GM12878 (cell line): Measurements from ENCODE around the gene ERC2. TPM values are rescaled to one million over a fixed set of nuclear protein-coding genes. Genes with fewer than 3 reads are reported as not detected.

Source experiments
- ATAC-seq: fragments of 200-7000 bp; cut with Tn5 transposase; 3 replicates; pipeline ENCODE4 v1.9.1; 2020; ENCODE audit warnings: mild to moderate bottlenecking, moderate library complexity
- BruUV-seq: library from RNA; stranded (reverse); fragments of 400-500 nt; replicated peaks from 2 replicates; lab custom pipeline; 2021; lab: Mats Ljungman, UMichigan
- CTCF ChIA-PET: fragments of 300-600 bp; sonication (Branson Sonifier 250); formaldehyde crosslinking; extraction: SDS; loops from one replicate; lab custom pipeline; 2021; ENCODE audit warnings: inconsistent platforms; lab: Yijun Ruan, JAX
- POLR2A ChIA-PET: fragments of 350-600 bp; formaldehyde crosslinking; extraction: SDS; loops from one replicate; lab custom pipeline; 2021; ENCODE audit warnings: inconsistent platforms; lab: Charles Lee
- RAD21 ChIA-PET: fragments of 300-600 bp; sonication (Branson Sonifier 250); formaldehyde crosslinking; loops from one replicate; lab custom pipeline; 2023; ENCODE audit warnings: antibody characterized with exemption; ENCODE audit not compliant: unreplicated experiment; lab: Charles Lee
- SMC1A ChIA-PET: fragments of 300-600 bp; sonication (Branson Sonifier 250); formaldehyde crosslinking; loops from one replicate; lab custom pipeline; 2023; ENCODE audit not compliant: unreplicated experiment, uncharacterized antibody; lab: Charles Lee
- DNase-seq: peaks from one replicate; pipeline ENCODE4 v3.0.0-alpha.2; 2011; ENCODE audit warnings: low read depth, low spot score
- FAIRE-seq: peaks from 3 replicates; lab custom pipeline; 2011; peaks lifted over from hg19 to GRCh38; lab: Jason Lieb, UNC
- H2AFZ ChIP-seq: 2 replicates; pipeline ENCODE4 v1.6.0; 2011; ENCODE audit warnings: low read depth, low read length, control low read depth; ENCODE audit not compliant: control insufficient read depth
- H3K27ac ChIP-seq: 2 replicates; pipeline ENCODE4 v1.5.1; 2011; ENCODE audit warnings: control low read depth; ENCODE audit not compliant: control insufficient read depth, insufficient read depth
- H3K27me3 ChIP-seq, 2 experiments: replicated peaks in 1 of 2; 2 replicates each; pipeline versions ENCODE4 v1.6.0 to v1.6.1; 2011; ENCODE audit warnings: low read length in 1 of 2; ENCODE audit not compliant: control insufficient read depth in 2 of 2, insufficient read depth in 2 of 2
- H3K36me3 ChIP-seq, 2 experiments: 2 replicates each; pipeline ENCODE4 v1.5.1; 2011; ENCODE audit warnings: low read length in 1 of 2; ENCODE audit not compliant: control insufficient read depth in 2 of 2, insufficient read depth in 2 of 2
- H3K4me1 ChIP-seq: 2 replicates; pipeline ENCODE4 v1.6.1; 2011; ENCODE audit warnings: mild to moderate bottlenecking, low read length, moderate library complexity, mixed read lengths; ENCODE audit not compliant: control insufficient read depth, insufficient read depth
- H3K4me2 ChIP-seq: 2 replicates; pipeline ENCODE4 v1.6.0; 2011; ENCODE audit warnings: control low read depth; ENCODE audit not compliant: control insufficient read depth, insufficient read depth
- H3K4me3 ChIP-seq: fragments of 200-600 bp; sonication (generic); 2 replicates; pipeline ENCODE4 v1.5.1; 2016
- H3K79me2 ChIP-seq: 2 replicates; pipeline ENCODE4 v1.6.0; 2011; ENCODE audit warnings: low read length; ENCODE audit not compliant: control insufficient read depth, insufficient read depth
- H3K9ac ChIP-seq: 2 replicates; pipeline ENCODE4 v1.8.0; 2011; ENCODE audit warnings: low read length, control low read depth, mixed read lengths; ENCODE audit not compliant: control insufficient read depth, insufficient read depth
- H3K9me3 ChIP-seq: replicated peaks from 3 replicates; pipeline ENCODE4 v1.5.1; 2011; ENCODE audit warnings: mild to moderate bottlenecking, low read length; ENCODE audit not compliant: control insufficient read depth, insufficient read depth
- H4K20me1 ChIP-seq: 2 replicates; pipeline ENCODE4 v1.6.0; 2011; ENCODE audit not compliant: control insufficient read depth, insufficient read depth
- EED ChIP-seq: sonication (generic); IDR thresholded peaks from 2 replicates; pipeline ENCODE4 v1.6.1; 2016; ENCODE audit warnings: antibody characterized with exemption, low read depth
- FOXK2 ChIP-seq: fragments of 450-650 bp; IDR thresholded peaks from 2 replicates; pipeline ENCODE4 v1.6.1; 2017; ENCODE audit warnings: mild to moderate bottlenecking, moderate library complexity
- KAT2A ChIP-seq: conservative IDR thresholded peaks from 2 replicates; pipeline ENCODE4 v1.6.1; 2011; ENCODE audit warnings: low read depth, low read length; ENCODE audit not compliant: control insufficient read depth
- MYC ChIP-seq: IDR thresholded peaks from 2 replicates; pipeline ENCODE4 v1.6.1; 2011; ENCODE audit warnings: mild to moderate bottlenecking, low read length, moderate library complexity, inconsistent platforms; ENCODE audit not compliant: insufficient read depth, insufficient replicate concordance, insufficient read length, severe bottlenecking
- PAX5 ChIP-seq: IDR thresholded peaks from 2 replicates; pipeline ENCODE4 v1.6.1; 2011; ENCODE audit warnings: low read depth, low read length, borderline replicate concordance
- RELA ChIP-seq: fragments of 450-650 bp; IDR thresholded peaks from 2 replicates; pipeline ENCODE4 v1.8.0; 2014; ENCODE audit warnings: borderline replicate concordance; ENCODE audit not compliant: partially characterized antibody
- RUNX3 ChIP-seq: IDR thresholded peaks from 2 replicates; pipeline ENCODE4 v1.6.1; 2012; ENCODE audit warnings: low read length, inconsistent platforms
- SMAD1 ChIP-seq: fragments of 450-650 bp; IDR thresholded peaks from 2 replicates; pipeline ENCODE4 v1.6.1; 2018; ENCODE audit warnings: mild to moderate bottlenecking, low read depth; ENCODE audit not compliant: partially characterized antibody
- SMC3 ChIP-seq: IDR thresholded peaks from 2 replicates; pipeline ENCODE4 v1.6.1; 2011; ENCODE audit warnings: low read length, improper control_type of control experiment, borderline replicate concordance
- STAT3 ChIP-seq: IDR thresholded peaks from 2 replicates; pipeline ENCODE4 v1.6.1; 2011; ENCODE audit warnings: low read depth, low read length, improper control_type of control experiment
- ZNF207 ChIP-seq: fragments of 450-650 bp; IDR thresholded peaks from 2 replicates; pipeline ENCODE4 v1.6.1; 2014; ENCODE audit warnings: antibody characterized with exemption, mild to moderate bottlenecking, borderline replicate concordance
- WGBS: methylation state at CpG from one replicate; pipeline ENCODE4 v1.1.6; 2016; ENCODE audit warnings: low lambda C conversion rate; ENCODE audit not compliant: insufficient replicate concordance, insufficient coverage; ENCODE audit errors: missing lambda C conversion rate; 5-methylcytosine and 5-hydroxymethylcytosine counted together
- in situ Hi-C: fragments of 300-500 bp; cut with MboI; formaldehyde crosslinking; loops from 9 replicates; pipeline ENCODE4 v1.14.3; 2018; ENCODE audit warnings: mixed read lengths
- intact Hi-C: fragments of 100-400 bp; cut with micrococcal nuclease; formaldehyde crosslinking; loops from one replicate; pipeline ENCODE4 v1.14.2; 2022; ENCODE audit not compliant: unreplicated experiment
- polyA plus RNA-seq, 11 experiments: library from polyadenylated mRNA; depleted of rRNA in 4 of 11; unstranded in 6 of 11; stranded (reverse) in 5 of 11; fragments of >200 nt; fragmentation: Nextera tagmentation in 4 of 11; fragmentation: Illumina TruSeq in 1 of 11; extraction: Ambion mirVana in 4 of 11; extraction: Trizol in 1 of 11; gene quantifications; 1 replicate in 1 of 11; 2 replicates in 10 of 11; pipeline versions ENCODE4 v1.2.1 to v1.2.3, GENCODE V29; 2011 to 2016; ENCODE audit warnings: inconsistent platforms in 2 of 11, missing spikeins in 2 of 11, low read depth in 1 of 11
- total RNA-seq, 4 experiments: library from RNA; depleted of rRNA in 3 of 4; stranded (reverse); fragments of >200 nt in 3 of 4; fragmentation: Illumina TruSeq in 1 of 4; extraction: Trizol in 1 of 4; gene quantifications; 2 replicates each; pipeline versions ENCODE4 v1.2.1 to v1.2.3, GENCODE V29; 2013 to 2021

ERC2 gene
- total and polyA plus RNA-seq, 10 of the 15 experiments (the other 5 are each of a cell fraction or from before 2014, with no cell fraction given), result 0.06 to 1.4 (median 0.12) TPM; not detected in 3

DNA sequence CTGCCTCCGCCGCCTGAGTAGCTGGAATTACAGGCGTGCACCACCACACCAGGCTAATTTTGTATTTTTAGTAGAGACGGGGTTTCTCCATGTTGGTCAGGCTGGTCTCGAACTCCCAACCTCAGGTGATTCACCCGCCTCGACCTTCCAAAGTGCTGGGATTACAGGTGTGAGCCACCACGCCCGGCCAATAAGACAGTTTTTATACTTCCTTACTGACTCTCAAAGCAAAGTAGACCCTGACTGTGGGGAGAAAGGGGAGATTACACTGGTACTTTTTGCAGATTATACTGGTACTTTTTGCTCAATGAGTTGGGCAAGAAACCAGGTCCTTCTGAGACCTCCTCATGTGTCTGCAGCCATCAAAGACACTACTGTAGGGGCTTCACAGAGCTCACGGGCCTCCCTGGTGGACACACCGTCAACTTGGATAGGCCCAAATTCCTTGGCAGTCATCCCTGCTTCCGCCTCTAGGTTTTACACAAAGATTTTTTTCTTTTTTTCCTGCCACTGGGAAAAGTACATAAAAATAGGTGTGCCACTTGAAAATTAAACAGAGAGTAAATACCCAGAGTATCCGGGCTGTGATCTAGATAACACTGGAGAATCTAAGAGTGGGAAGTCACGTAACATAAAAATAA, 837.9 kb downstream of the ERC2 start:
- Histone ChIP-seq H3K4me2 (no peak overlapping the region), H3K79me2 (no peaks in the 10 kb centered on the region), H3K36me3 (no peaks in the 10 kb centered on the region), H3K27ac (no peak overlapping the region), H3K4me1 (peaks cover 12% of the 10 kb centered on the region), H2AFZ (no peak overlapping the region), H3K9ac (no peak overlapping the region), H4K20me1 (no peaks in the 10 kb centered on the region), H3K4me3 (no peak overlapping the region), H3K9me3 (no peaks in the 10 kb centered on the region), H3K27me3 (no peaks in the 10 kb centered on the region)
- FAIRE-seq (no peak), DNase-seq (no peak), ATAC-seq (no peak)
- WGBS, result 82% methylated on average over 14 of the region's 14 CpGs
- intact Hi-C loops (loop anchor here (5.0 kb wide), 1 partner anchor 143 kb away; the partner anchor contains the start of gene WNT5A), in situ Hi-C loops (no loop called here)
- ChIA-PET SMC1A (interaction anchor here (0.6 to 4.0 kb wide), 8 partner anchors 8 to 598 kb away, joined by 3 to 17 read pairs (median 4); no protein-coding TSS in a partner anchor), RAD21 (interaction anchor here (0.6 to 2.3 kb wide), 6 partner anchors 24 to 146 kb away, joined by 3 to 11 read pairs (median 3); no protein-coding TSS in a partner anchor), POLR2A (interaction anchor here (1.4 kb wide), 1 partner anchor 44 kb away, joined by 3 read pairs; no protein-coding TSS in a partner anchor), CTCF (interaction anchor here (1.6 kb wide), 1 partner anchor 29 kb away, joined by 3 read pairs; no protein-coding TSS in a partner anchor)
- TF ChIP-seq EED, result no peak
- no peak for TF ChIP-seq ZNF207
- TF ChIP-seq MYC, result no peak
- no peak for TF ChIP-seq RELA
- no peak for TF ChIP-seq KAT2A
- no peak for TF ChIP-seq PAX5
- TF ChIP-seq STAT3, result no peak
- no peak for TF ChIP-seq RUNX3
- no peak for TF ChIP-seq FOXK2
- TF ChIP-seq SMC3, result no peak
- TF ChIP-seq SMAD1, result no peak
- BruUV-seq, result no TSS peak
